Karpas-422 (cell line): ENCODE results near the gene CS. TPM values are rescaled to one million over a fixed set of nuclear protein-coding genes. Genes with fewer than 3 reads are reported as not detected.

ENCODE experiments used
- DNase-seq: peaks from one replicate; pipeline ENCODE4 v3.0.0-alpha.2; 2015
- H2AFZ ChIP-seq: fragments of 200-600 bp; sonication (generic); 2 replicates; pipeline ENCODE4 v1.6.1; 2014; ENCODE audit warnings: antibody characterized with exemption, low read length, mixed read lengths
- H3K27ac ChIP-seq: fragments of 200-600 bp; sonication (generic); 2 replicates; pipeline ENCODE4 v1.5.1; 2014; ENCODE audit warnings: mild to moderate bottlenecking, low read length, moderate library complexity
- H3K27me3 ChIP-seq: fragments of 200-600 bp; sonication (generic); 2 replicates; pipeline ENCODE4 v1.6.1; 2014; ENCODE audit warnings: low read length, mixed read lengths
- H3K36me3 ChIP-seq: fragments of 200-600 bp; sonication (generic); 2 replicates; pipeline ENCODE4 v1.6.1; 2014; ENCODE audit warnings: low read length, mixed read lengths; ENCODE audit not compliant: insufficient read depth
- H3K4me1 ChIP-seq: fragments of 200-600 bp; sonication (generic); 2 replicates; pipeline ENCODE4 v1.6.1; 2014; ENCODE audit warnings: mild to moderate bottlenecking, low read length, mixed read lengths
- H3K4me2 ChIP-seq: fragments of 200-600 bp; sonication (generic); 2 replicates; pipeline ENCODE4 v1.6.1; 2014; ENCODE audit warnings: low read length, low read depth, mild to moderate bottlenecking; ENCODE audit not compliant: poor library complexity, severe bottlenecking
- H3K4me3 ChIP-seq: fragments of 200-600 bp; sonication (generic); 2 replicates; pipeline ENCODE4 v1.5.1; 2014; ENCODE audit warnings: mild to moderate bottlenecking, antibody characterized with exemption, low read length, mixed read lengths
- H3K79me2 ChIP-seq: fragments of 200-600 bp; sonication (generic); 2 replicates; pipeline ENCODE4 v1.6.1; 2014; ENCODE audit warnings: mild to moderate bottlenecking, low read length, mixed read lengths
- H3K9ac ChIP-seq: fragments of 200-600 bp; sonication (generic); 2 replicates; pipeline ENCODE4 v1.6.0; 2014; ENCODE audit warnings: low read length
- H3K9me2 ChIP-seq: fragments of 200-600 bp; sonication (generic), shearing (Covaris generic); replicated peaks from 2 replicates; pipeline ENCODE4 v1.6.0; 2014; ENCODE audit warnings: mild to moderate bottlenecking, low read length, moderate library complexity; ENCODE audit not compliant: insufficient read depth
- H3K9me3 ChIP-seq: fragments of 300-700, 200-600 bp; sonication (generic); 2 replicates; pipeline ENCODE4 v1.6.1; 2014; ENCODE audit warnings: low read length, mixed read lengths
- H4K20me1 ChIP-seq: fragments of 200-600 bp; sonication (generic); 2 replicates; pipeline ENCODE4 v1.6.1; 2014; ENCODE audit warnings: mild to moderate bottlenecking, antibody characterized with exemption, low read length, low read depth; ENCODE audit not compliant: insufficient read depth
- total RNA-seq: library from RNA; depleted of rRNA; stranded (reverse); fragments of >200 nt; shearing (Covaris generic); gene quantifications from 2 replicates; pipeline ENCODE4 v1.2.3, GENCODE V29; 2014; ENCODE audit warnings: low replicate concordance

The CS gene
- total RNA-seq, 1 experiment from 2014 or later = 158 TPM

DNA sequence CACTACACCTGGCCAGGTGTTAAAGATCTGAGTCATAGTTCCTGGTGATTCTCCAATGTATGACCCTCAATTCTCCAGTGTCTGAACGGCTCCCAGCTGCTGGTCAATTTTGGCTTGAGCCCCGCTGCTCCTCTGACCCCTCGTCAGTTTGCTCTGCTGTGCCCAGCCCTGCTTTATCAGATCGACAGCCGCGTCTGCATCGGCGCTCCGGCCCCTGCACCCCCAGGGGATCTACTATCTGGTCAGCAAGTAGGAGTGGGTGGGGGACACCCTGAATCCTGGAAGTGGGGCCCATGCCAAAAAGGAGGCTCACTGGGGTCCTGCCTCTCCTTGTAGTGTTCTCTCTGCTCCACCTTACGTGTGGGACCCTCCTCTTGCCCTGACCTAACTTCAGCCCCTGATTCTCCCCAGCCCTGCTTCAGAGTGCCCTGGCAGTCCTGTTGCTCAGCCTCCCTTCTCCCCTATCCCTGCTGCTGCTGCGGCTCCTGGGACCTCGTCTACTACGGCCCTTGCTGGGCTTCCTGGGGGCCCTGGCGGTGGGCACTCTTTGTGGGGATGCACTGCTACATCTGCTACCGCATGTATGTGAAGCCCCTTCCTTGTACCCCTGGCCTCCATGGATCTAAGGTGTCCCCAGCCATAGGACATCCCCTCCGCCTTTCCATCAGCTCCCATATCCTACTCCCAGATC, 65.2 kb downstream of the CS start:
- no peaks in the 10 kb centered on the region for H3K9me2 ChIP-seq
- no peaks in the 10 kb centered on the region for H3K79me2 ChIP-seq
- peak; percentile 36 for DNase-seq
- no peak overlapping the region for H3K4me2 ChIP-seq
- H2AFZ ChIP-seq = no peak overlapping the region
- no peaks in the 10 kb centered on the region for H3K9me3 ChIP-seq
- H4K20me1 ChIP-seq = no peaks in the 10 kb centered on the region
- no peak overlapping the region for H3K4me3 ChIP-seq
- H3K9ac ChIP-seq = no peak overlapping the region
- H3K4me1 ChIP-seq = no peaks in the 10 kb centered on the region
- H3K27me3 ChIP-seq = no peaks in the 10 kb centered on the region
- no peaks in the 10 kb centered on the region for H3K36me3 ChIP-seq
- H3K27ac ChIP-seq = no peak overlapping the region

DNA sequence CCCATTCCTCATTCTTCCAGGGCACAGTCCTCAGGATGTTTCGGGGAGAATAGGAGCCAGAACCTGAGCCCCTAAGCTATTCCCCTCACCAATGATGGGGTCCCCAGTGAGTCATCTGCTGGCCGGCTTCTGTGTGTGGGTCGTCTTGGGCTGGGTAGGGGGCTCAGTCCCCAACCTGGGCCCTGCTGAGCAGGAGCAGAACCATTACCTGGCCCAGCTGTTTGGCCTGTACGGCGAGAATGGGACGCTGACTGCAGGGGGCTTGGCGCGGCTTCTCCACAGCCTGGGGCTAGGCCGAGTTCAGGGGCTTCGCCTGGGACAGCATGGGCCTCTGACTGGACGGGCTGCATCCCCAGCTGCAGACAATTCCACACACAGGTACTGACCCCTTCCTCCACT, 68.9 kb downstream of the CS start:
- Histone ChIP-seq H4K20me1 (no peaks in the 10 kb centered on the region), H3K79me2 (no peaks in the 10 kb centered on the region), H3K4me3 (no peak overlapping the region), H3K27me3 (no peaks in the 10 kb centered on the region), H3K9ac (no peak overlapping the region), H2AFZ (no peak overlapping the region), H3K4me1 (no peaks in the 10 kb centered on the region), H3K4me2 (no peak overlapping the region), H3K27ac (no peak overlapping the region), H3K36me3 (0 out of 2 replicates have a peak, but pooled peaks cover under 1% of the 10 kb centered on the region), H3K9me2 (no peaks in the 10 kb centered on the region), H3K9me3 (no peaks in the 10 kb centered on the region)
- no peak for DNase-seq

- Histone ChIP-seq H3K4me3 (no peak overlapping the region), H3K27me3 (no peaks in the 10 kb centered on the region), H3K9me3 (no peaks in the 10 kb centered on the region), H3K79me2 (no peaks in the 10 kb centered on the region; the same call in 1 of the 2 replicates), H3K4me2 (no peak overlapping the region), H3K4me1 (peaks cover under 1% of the 10 kb centered on the region; the same call in 1 of the 2 replicates), H4K20me1 (no peaks in the 10 kb centered on the region), H3K27ac (no peak overlapping the region), H2AFZ (no peak overlapping the region), H3K36me3 (0 out of 2 replicates have a peak, but pooled peaks cover 3% of the 10 kb centered on the region), H3K9ac (no peak overlapping the region), H3K9me2 (no peaks in the 10 kb centered on the region)
- peak; percentile 41 for DNase-seq
These were observed 69.5 kb downstream of the CS start for GRCh38 chr12:56230432-56231183.

DNA sequence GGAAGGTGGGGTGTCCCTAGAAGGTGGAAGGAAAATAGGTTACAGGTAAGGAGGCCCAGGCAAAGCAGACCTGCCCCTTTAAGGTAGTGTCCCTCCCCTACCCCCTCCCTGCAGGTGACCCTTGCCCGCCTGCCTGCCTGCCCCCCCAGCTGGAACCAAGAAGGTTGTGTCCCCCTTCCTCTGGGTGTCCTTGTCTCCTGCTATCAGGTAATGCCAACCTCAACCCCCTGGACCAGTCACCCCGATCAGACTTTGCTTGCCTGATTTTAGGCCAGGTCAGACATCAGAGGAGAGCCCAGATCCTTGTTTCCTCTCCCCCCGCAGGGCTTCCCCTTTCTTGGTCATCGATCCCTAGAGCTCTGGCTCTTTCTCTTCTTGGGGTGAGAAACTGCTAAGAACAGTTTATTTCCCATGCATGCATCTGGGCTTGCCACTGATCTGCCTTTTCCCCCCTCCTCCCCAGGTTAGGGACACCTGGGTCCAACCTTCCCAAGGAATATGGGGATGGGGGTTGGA, 70.2 kb downstream of the CS start, which contains the start of gene SLC39A5:
Gene SLC39A5, plus strand, starts transcription at position 136 of the 516 bp plus-strand sequence. CDS start 1,224 bp downstream, outside the sequence.
- Histone ChIP-seq H3K36me3 (0 out of 2 replicates have a peak, but pooled peaks cover 3% of the 10 kb centered on the region), H4K20me1 (no peaks in the 10 kb centered on the region), H3K27me3 (no peaks in the 10 kb centered on the region), H3K27ac (no peak within 1 kb of the TSS), H3K4me3 (no peak within 1 kb of the TSS), H2AFZ (no peak within 1 kb of the TSS), H3K4me2 (no peak within 1 kb of the TSS), H3K79me2 (peaks cover 4% of the 10 kb centered on the region), H3K9me2 (no peaks in the 10 kb centered on the region), H3K4me1 (peaks cover 7% of the 10 kb centered on the region), H3K9ac (no peak within 1 kb of the TSS), H3K9me3 (no peaks in the 10 kb centered on the region)
- DNase-seq = peak; percentile 42

DNA sequence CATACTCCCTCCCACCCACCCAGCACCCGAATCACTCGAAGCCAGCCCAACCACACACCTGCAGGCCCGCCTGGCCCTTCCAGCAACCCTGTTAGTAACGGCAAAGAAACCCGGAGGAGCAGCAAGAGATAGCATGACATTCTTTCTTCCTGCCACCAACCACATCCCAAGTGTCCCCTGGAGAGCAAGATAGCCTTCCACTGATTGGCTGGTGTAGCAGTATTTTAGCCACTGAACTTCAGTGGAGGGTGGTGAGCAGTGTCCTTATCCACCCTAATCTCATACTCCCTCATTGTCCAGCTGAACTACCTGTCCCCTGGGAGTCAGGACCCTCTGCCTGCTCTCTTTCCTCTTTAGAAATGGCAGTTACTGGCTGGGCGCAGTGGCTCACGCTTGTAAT, 71.0 kb downstream of the CS start:
- DNase-seq = peak; percentile 29
- Histone ChIP-seq H4K20me1 (no peaks in the 10 kb centered on the region), H3K27ac (no peak overlapping the region), H3K9me3 (no peaks in the 10 kb centered on the region), H3K36me3 (0 out of 2 replicates have a peak, but pooled peaks cover 3% of the 10 kb centered on the region), H3K4me2 (no peak overlapping the region), H3K4me3 (no peak overlapping the region), H3K4me1 (peaks cover 10% of the 10 kb centered on the region), H3K9ac (no peak overlapping the region), H2AFZ (no peak overlapping the region), H3K27me3 (no peaks in the 10 kb centered on the region), H3K9me2 (no peaks in the 10 kb centered on the region), H3K79me2 (peaks cover 11% of the 10 kb centered on the region)

- H3K4me2 ChIP-seq = peak overlapping the region; percentile 95
- H2AFZ ChIP-seq = no peak overlapping the region
- peak overlapping the region; percentile 93 for H3K4me3 ChIP-seq
- H3K27me3 ChIP-seq = no peaks in the 10 kb centered on the region
- no peaks in the 10 kb centered on the region for H4K20me1 ChIP-seq
- no peaks in the 10 kb centered on the region for H3K9me2 ChIP-seq
- H3K79me2 ChIP-seq = peaks cover 34% of the 10 kb centered on the region
- H3K9ac ChIP-seq = peak overlapping the region; percentile 91
- no peak for DNase-seq
- H3K9me3 ChIP-seq = no peaks in the 10 kb centered on the region
- no peak overlapping the region for H3K27ac ChIP-seq
- 0 out of 2 replicates have a peak, but pooled peaks cover 3% of the 10 kb centered on the region for H3K36me3 ChIP-seq
- H3K4me1 ChIP-seq = peaks cover 37% of the 10 kb centered on the region
These were observed 75.2 kb downstream of the CS start for GRCh38 chr12:56224954-56225353.

DNA sequence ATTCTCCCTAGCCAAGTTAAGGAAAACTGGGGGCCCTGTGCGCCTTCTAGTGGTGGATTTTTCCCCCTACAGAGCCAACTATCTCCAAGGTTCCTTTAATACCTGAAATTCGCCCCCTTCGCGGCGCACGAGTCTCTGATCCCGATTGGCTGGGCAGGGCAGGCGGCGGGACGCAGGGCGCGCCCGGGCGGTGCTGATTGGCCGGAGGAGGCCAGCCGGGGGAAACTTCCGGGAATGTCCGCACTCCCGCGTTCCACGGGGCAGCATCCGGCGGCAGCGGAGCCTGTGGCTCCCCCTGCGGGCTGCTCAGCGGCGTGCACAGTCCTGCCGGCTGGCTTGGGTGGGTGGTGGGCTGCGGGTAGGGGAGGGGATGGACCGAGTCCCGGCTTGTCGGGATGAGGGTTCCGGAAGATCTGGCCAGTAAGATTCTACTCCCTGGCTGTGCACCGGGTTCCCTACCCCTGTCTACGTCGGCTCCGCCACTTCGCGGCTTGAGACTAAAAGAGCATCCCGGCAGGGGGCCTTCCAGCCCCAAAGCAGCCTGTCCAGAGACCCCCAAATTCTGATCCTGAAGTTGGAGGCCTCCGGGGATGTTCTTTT, 75.9 kb downstream of the CS start, which contains the start of gene NABP2:
Gene NABP2, plus strand, starts transcription at position 241 of the 600 bp plus-strand sequence. CDS start 515 bp downstream, outside the sequence.
- H3K9me3 ChIP-seq = no peaks in the 10 kb centered on the region
- H3K9me2 ChIP-seq = no peaks in the 10 kb centered on the region
- H3K27me3 ChIP-seq = no peaks in the 10 kb centered on the region
- no peaks in the 10 kb centered on the region for H4K20me1 ChIP-seq
- peak within 1 kb of the TSS; percentile 32 for H3K27ac ChIP-seq
- H3K4me3 ChIP-seq = peak within 1 kb of the TSS; percentile 93
- H3K4me1 ChIP-seq = peaks cover 37% of the 10 kb centered on the region
- peak within 1 kb of the TSS; percentile 91 for H3K9ac ChIP-seq
- 0 out of 2 replicates have a peak, but pooled peaks cover 3% of the 10 kb centered on the region for H3K36me3 ChIP-seq
- DNase-seq = peak; percentile 98
- peak within 1 kb of the TSS; percentile 95 for H3K4me2 ChIP-seq
- H2AFZ ChIP-seq = peak within 1 kb of the TSS; percentile 76
- H3K79me2 ChIP-seq = peaks cover 41% of the 10 kb centered on the region
